HEK293 (cell line): ENCODE measurements around the gene DTHD1.

ENCODE experiments used
- CTCF ChIP-seq: fragments of 450-650 bp; formaldehyde crosslinking; IDR thresholded peaks from 2 replicates; pipeline ENCODE4 v1.5.1; 2016; ENCODE audit warnings: missing biosample characterization, missing genetic modification characterization
- IKZF3 ChIP-seq: fragments of 450-650 bp; IDR thresholded peaks from 2 replicates; pipeline ENCODE4 v1.5.0; 2018; ENCODE audit warnings: missing biosample characterization, mild to moderate bottlenecking, missing genetic modification characterization, moderate library complexity
- KLF16 ChIP-seq: fragments of 450-650 bp; formaldehyde crosslinking; IDR thresholded peaks from 2 replicates; pipeline ENCODE4 v1.5.1; 2017; ENCODE audit warnings: missing biosample characterization, missing genetic modification characterization
- PATZ1 ChIP-seq: fragments of 450-650 bp; formaldehyde crosslinking; IDR thresholded peaks from 2 replicates; pipeline ENCODE4 v1.5.1; 2016; ENCODE audit warnings: missing biosample characterization, missing genetic modification characterization
- SCRT2 ChIP-seq: fragments of 450-650 bp; formaldehyde crosslinking; IDR thresholded peaks from 2 replicates; pipeline ENCODE4 v1.5.1; 2016; ENCODE audit warnings: missing biosample characterization, missing genetic modification characterization
- ZBTB48 ChIP-seq: fragments of 450-650 bp; formaldehyde crosslinking; IDR thresholded peaks from 2 replicates; pipeline ENCODE4 v1.5.1; 2016; ENCODE audit warnings: missing biosample characterization, missing genetic modification characterization
- ZNF26 ChIP-seq: fragments of 450-650 bp; formaldehyde crosslinking; IDR thresholded peaks from 2 replicates; pipeline ENCODE4 v1.5.1; 2016; ENCODE audit warnings: missing biosample characterization, missing genetic modification characterization
- ZSCAN23 ChIP-seq: fragments of 450-650 bp; formaldehyde crosslinking; IDR thresholded peaks from 2 replicates; pipeline ENCODE4 v1.5.1; 2016; ENCODE audit warnings: missing biosample characterization, missing genetic modification characterization

- TF ChIP-seq IKZF3 (no peak), ZNF26 (tag by site-specific recombination) (no peak), CTCF (tag by site-specific recombination) (no peak), KLF16 (no peak), ZSCAN23 (no peak), SCRT2 (no peak), PATZ1 (tag by site-specific recombination) (no peak), ZBTB48 (no peak)
These were observed 31.8 kb upstream of the DTHD1 start for GRCh38 chr4:36249610-36250009.
